CD14-positive monocyte (primary cell): ENCODE data around the gene ZBTB47. TPM values are rescaled to one million over a fixed set of nuclear protein-coding genes. Genes with fewer than 3 reads are reported as not detected.

Experiments used
- DNase-seq, 3 donors: peaks; one replicate each; pipeline ENCODE4 v3.0.0-alpha.2; 2011 to 2022
- H2AFZ ChIP-seq: 2 replicates; pipeline ENCODE4 v1.6.0; 2012; ENCODE audit warnings: mild to moderate bottlenecking, low read depth, low read length, inconsistent platforms; ENCODE audit not compliant: insufficient read depth, poor library complexity, severe bottlenecking
- H3K27ac ChIP-seq, 2 donors: 1 replicate in 1 of 2; 2 replicates in 1 of 2; pipeline ENCODE4 v1.5.1; 2012 to 2013; ENCODE audit warnings: low read length in 2 of 2, control low read depth in 1 of 2, inconsistent platforms in 1 of 2, low read depth in 1 of 2, mild to moderate bottlenecking in 1 of 2
- H3K27me3 ChIP-seq, 2 donors: one replicate each; pipeline versions ENCODE4 v1.6.0 to v1.6.1; 2011 to 2013; ENCODE audit warnings: low read length in 2 of 2; ENCODE audit not compliant: control insufficient read depth in 2 of 2, insufficient read depth in 2 of 2
- H3K36me3 ChIP-seq, 2 donors: replicated peaks in 1 of 2; 1 replicate in 1 of 2; 2 replicates in 1 of 2; pipeline versions ENCODE4 v1.5.1 to v1.6.1; 2012 to 2013; ENCODE audit warnings: low read length in 2 of 2, control low read depth in 1 of 2, inconsistent platforms in 1 of 2, mild to moderate bottlenecking in 1 of 2; ENCODE audit not compliant: insufficient read depth in 2 of 2, control insufficient read depth in 1 of 2
- H3K4me1 ChIP-seq, 2 donors: 1 replicate in 1 of 2; 2 replicates in 1 of 2; pipeline versions ENCODE4 v1.5.1 to v1.6.1; 2012 to 2013; ENCODE audit warnings: low read length in 2 of 2, control low read depth in 1 of 2, inconsistent platforms in 1 of 2, mild to moderate bottlenecking in 1 of 2, moderate library complexity in 1 of 2; ENCODE audit not compliant: insufficient read depth in 2 of 2, control insufficient read depth in 1 of 2
- H3K4me2 ChIP-seq: replicated peaks from 2 replicates; pipeline ENCODE3; 2012; ENCODE audit warnings: low read length, moderate library complexity, mild to moderate bottlenecking; ENCODE audit not compliant: poor library complexity, severe bottlenecking; ENCODE audit errors: extremely low read depth
- H3K4me3 ChIP-seq, 3 experiments: fragments of 200-600 bp in 1 of 3; sonication (generic) in 1 of 3; replicated peaks in 1 of 3; 1 replicate in 2 of 3; 2 replicates in 1 of 3; pipeline ENCODE4 v1.5.1; 2011 to 2013; ENCODE audit warnings: low read length in 3 of 3, mild to moderate bottlenecking in 3 of 3, control low read depth in 2 of 3, low read depth in 2 of 3, inconsistent platforms in 1 of 3, moderate library complexity in 1 of 3
- H3K79me2 ChIP-seq: 2 replicates; pipeline ENCODE4 v1.6.0; 2012; ENCODE audit warnings: mild to moderate bottlenecking, control low read depth, inconsistent platforms, low read length, moderate library complexity; ENCODE audit not compliant: insufficient read depth
- H3K9ac ChIP-seq: 2 replicates; pipeline ENCODE4 v1.6.0; 2017; ENCODE audit warnings: low read length, mild to moderate bottlenecking; ENCODE audit not compliant: insufficient read depth, poor library complexity, severe bottlenecking
- H3K9me3 ChIP-seq, 2 donors: replicated peaks in 1 of 2; 1 replicate in 1 of 2; 2 replicates in 1 of 2; pipeline versions ENCODE4 v1.5.1 to v1.6.1; 2012 to 2013; ENCODE audit warnings: low read length in 2 of 2, control low read depth in 1 of 2; ENCODE audit not compliant: control insufficient read depth in 1 of 2, insufficient read depth in 1 of 2
- H4K20me1 ChIP-seq: 2 replicates; pipeline ENCODE4 v1.6.0; 2012; ENCODE audit warnings: mild to moderate bottlenecking, low read length, control low read depth, moderate library complexity; ENCODE audit not compliant: insufficient read depth
- H3K27ac Mint-ChIP-seq, 7 donors: one replicate each; pipeline ENCODE4 v1.8.0; 2020; ENCODE audit warnings: mild to moderate bottlenecking in 7 of 7, mixed read lengths in 7 of 7, moderate library complexity in 6 of 7, inconsistent platforms in 2 of 7
- H3K27me3 Mint-ChIP-seq, 3 donors: one replicate each; pipeline ENCODE4 v1.8.0; 2021 to 2022; ENCODE audit warnings: low read depth in 3 of 3, mild to moderate bottlenecking in 3 of 3, mixed read lengths in 3 of 3, moderate library complexity in 3 of 3, inconsistent platforms in 1 of 3
- H3K36me3 Mint-ChIP-seq, 2 donors: one replicate each; pipeline ENCODE4 v1.8.0; 2020; ENCODE audit warnings: mixed read lengths in 2 of 2, inconsistent platforms in 1 of 2, mild to moderate bottlenecking in 1 of 2
- H3K4me1 Mint-ChIP-seq: one replicate; pipeline ENCODE4 v1.8.0; 2020; ENCODE audit warnings: mild to moderate bottlenecking, mixed read lengths
- H3K4me3 Mint-ChIP-seq, 2 donors: one replicate each; pipeline ENCODE4 v1.8.0; 2020; ENCODE audit warnings: mild to moderate bottlenecking in 2 of 2, mixed read lengths in 2 of 2, moderate library complexity in 1 of 2
- H3K9me3 Mint-ChIP-seq, 7 donors: one replicate each; pipeline ENCODE4 v1.8.0; 2020 to 2022; ENCODE audit warnings: mixed read lengths in 7 of 7, mild to moderate bottlenecking in 6 of 7, moderate library complexity in 6 of 7, inconsistent platforms in 2 of 7
- CTCF ChIP-seq: fragments of 200-600 bp; IDR thresholded peaks from one replicate; pipeline ENCODE4 v1.8.0; 2022; ENCODE audit warnings: antibody characterized with exemption, mild to moderate bottlenecking
- WGBS: methylation state at CpG from one replicate; pipeline ENCODE4 v1.1.5; 2013; ENCODE audit warnings: missing lambda C conversion rate; ENCODE audit not compliant: insufficient coverage; 5-methylcytosine and 5-hydroxymethylcytosine counted together
- intact Hi-C, 2 donors: fragments of 100-400 bp; cut with micrococcal nuclease; formaldehyde crosslinking; loops; one replicate each; pipeline versions ENCODE4 v1.15.0 to v1.15.1; 2023
- polyA plus RNA-seq, 3 donors: library from polyadenylated mRNA; depleted of rRNA in 1 of 3; unstranded in 2 of 3; stranded (reverse) in 1 of 3; fragments of 300-500 nt in 2 of 3; fragments of >200 nt in 1 of 3; fragmentation: Illumina TruSeq in 2 of 3; gene quantifications; 1 replicate in 2 of 3; 2 replicates in 1 of 3; pipeline ENCODE4 v1.2.3, GENCODE V29; 2012 to 2021

ZBTB47 gene
- polyA plus RNA-seq, 3 donors = 0.35 to 9.8 (median 0.41) TPM

GRCh38 chr3:42713747-42714146 is 60.2 kb downstream of the ZBTB47 start:
- H2AFZ ChIP-seq = no peak overlapping the region
- H3K9me3 Mint-ChIP-seq = no peaks in the 10 kb centered on the region
- 76% methylated on average over 2 of the region's 2 CpGs for WGBS
- no peak overlapping the region for H3K4me2 ChIP-seq
- H3K27ac Mint-ChIP-seq = no peak overlapping the region
- H3K9ac ChIP-seq = no peak overlapping the region
- H3K27me3 ChIP-seq = no peaks in the 10 kb centered on the region
- H3K4me3 ChIP-seq = no peak overlapping the region
- H3K27ac ChIP-seq = no peak overlapping the region
- no peaks in the 10 kb centered on the region for H3K36me3 ChIP-seq
- H3K4me1 Mint-ChIP-seq = peaks cover 37% of the 10 kb centered on the region
- H3K79me2 ChIP-seq = no peaks in the 10 kb centered on the region
- H3K4me1 ChIP-seq = peaks cover 25 to 31% of the 10 kb centered on the region in 2 donors
- H3K36me3 Mint-ChIP-seq = no peaks in the 10 kb centered on the region
- intact Hi-C loops = no loop called here
- H3K27me3 Mint-ChIP-seq = peaks cover 0 to 2% (median 0%) of the 10 kb centered on the region in 3 donors
- H3K4me3 Mint-ChIP-seq = no peak overlapping the region
- no peak for DNase-seq
- TF ChIP-seq CTCF = no peak
- H4K20me1 ChIP-seq = no peaks in the 10 kb centered on the region
- no peaks in the 10 kb centered on the region for H3K9me3 ChIP-seq

- no peaks in the 10 kb centered on the region for H3K36me3 ChIP-seq
- no peak overlapping the region for H2AFZ ChIP-seq
- no peaks in the 10 kb centered on the region for H3K27me3 ChIP-seq
- H3K36me3 Mint-ChIP-seq = no peaks in the 10 kb centered on the region
- H4K20me1 ChIP-seq = no peaks in the 10 kb centered on the region
- no peak overlapping the region for H3K27ac Mint-ChIP-seq
- H3K9ac ChIP-seq = no peak overlapping the region
- H3K9me3 ChIP-seq = no peaks in the 10 kb centered on the region
- no peak overlapping the region for H3K27ac ChIP-seq
- peaks cover 42% of the 10 kb centered on the region for H3K4me1 Mint-ChIP-seq
- no peak for TF ChIP-seq CTCF
- H3K79me2 ChIP-seq = no peaks in the 10 kb centered on the region
- intact Hi-C loops = no loop called here
- peaks cover 0 to 2% (median 1%) of the 10 kb centered on the region in 3 donors for H3K27me3 Mint-ChIP-seq
- DNase-seq = no peak
- peaks cover 30 to 36% of the 10 kb centered on the region in 2 donors for H3K4me1 ChIP-seq
- WGBS = 78% methylated on average over 1 of the region's 4 CpGs
- H3K9me3 Mint-ChIP-seq = no peaks in the 10 kb centered on the region
- no peak overlapping the region for H3K4me3 ChIP-seq
- H3K4me2 ChIP-seq = no peak overlapping the region
- H3K4me3 Mint-ChIP-seq = no peak overlapping the region
These were observed 60.8 kb downstream of the ZBTB47 start for GRCh38 chr3:42714171-42714852.

Other genes starting within 250 kb of the ZBTB47 start
- gene LYZL4, start 243.1 kb upstream of the ZBTB47 start, polyA plus RNA-seq = not detected
- 10 to 100 TPM; 15.5 to 80.9 (median 16.0) TPM for gene VIPR1, start 151.1 kb upstream of the ZBTB47 start, polyA plus RNA-seq
- 10 to 100 TPM; 15.3 to 28.4 (median 27.4) TPM for gene SEC22C, start 71.7 kb upstream of the ZBTB47 start, polyA plus RNA-seq
- 10 to 100 TPM; 35.7 to 89.1 (median 89.1) TPM for gene SS18L2, start 62.8 kb upstream of the ZBTB47 start, polyA plus RNA-seq
- gene NKTR, start 53.0 kb upstream of the ZBTB47 start, polyA plus RNA-seq = 10 to 100 TPM in 1 of 3 donors, 1 to 10 TPM in 2; 2.6 to 78.5 (median 5.8) TPM
- gene KLHL40, start 31.8 kb downstream of the ZBTB47 start, polyA plus RNA-seq = not detected
- gene HHATL, start 49.1 kb downstream of the ZBTB47 start, polyA plus RNA-seq = not detected
- gene CCDC13, start 119.6 kb downstream of the ZBTB47 start, polyA plus RNA-seq = 1 to 10 TPM in 2 of 3 donors, under 1 TPM in 1; 0.97 to 2.4 (median 1.8) TPM
- 100 to 1,000 TPM in 2 of 3 donors, 10 to 100 TPM in 1; 34.8 to 115 (median 104) TPM for gene HIGD1A, start 150.8 kb downstream of the ZBTB47 start, polyA plus RNA-seq
- under 1 TPM in 1 of 3 donors, not detected in 2; 0.49 TPM for gene ACKR2, start 155.7 kb downstream of the ZBTB47 start, polyA plus RNA-seq
- gene CYP8B1, start 222.2 kb downstream of the ZBTB47 start, polyA plus RNA-seq = under 1 TPM in 1 of 3 donors, not detected in 2; 0.01 TPM